Ecto neural progenitor cell (in vitro differentiated cells): ENCODE measurements around the gene FAM222B.

Source experiments
- DNase-seq: peaks from one replicate; pipeline ENCODE4 v3.0.0-alpha.2; 2018; ENCODE audit warnings: low spot score

Gene FAM222B

GRCh38 chr17:28765038-28765437 lies 77.6 kb downstream of the FAM222B start:
- DNase-seq = no peak

DNA sequence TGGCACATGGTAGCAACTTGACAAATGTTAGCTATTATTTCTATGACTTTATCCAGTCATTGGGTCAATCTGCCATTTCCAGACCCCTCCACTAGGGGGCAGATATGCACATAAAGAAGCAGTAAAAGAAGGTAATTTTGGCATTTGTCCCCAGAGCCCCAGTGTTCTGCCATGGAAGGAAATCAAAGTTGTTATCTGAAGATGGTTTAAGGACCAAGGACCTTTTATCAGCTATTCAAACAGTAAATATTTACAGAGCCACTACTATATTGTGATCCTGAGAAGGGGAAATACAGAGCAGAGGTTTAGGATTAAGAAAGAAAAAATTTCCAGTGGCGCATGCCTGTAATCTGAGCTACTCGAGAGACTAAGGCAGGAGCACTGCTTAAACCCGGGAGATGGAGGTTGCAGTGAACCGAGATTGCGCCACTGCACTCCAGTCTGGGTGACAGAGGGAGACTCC lies 78.8 kb downstream of the FAM222B start:
- peak; percentile 75 for DNase-seq

DNA sequence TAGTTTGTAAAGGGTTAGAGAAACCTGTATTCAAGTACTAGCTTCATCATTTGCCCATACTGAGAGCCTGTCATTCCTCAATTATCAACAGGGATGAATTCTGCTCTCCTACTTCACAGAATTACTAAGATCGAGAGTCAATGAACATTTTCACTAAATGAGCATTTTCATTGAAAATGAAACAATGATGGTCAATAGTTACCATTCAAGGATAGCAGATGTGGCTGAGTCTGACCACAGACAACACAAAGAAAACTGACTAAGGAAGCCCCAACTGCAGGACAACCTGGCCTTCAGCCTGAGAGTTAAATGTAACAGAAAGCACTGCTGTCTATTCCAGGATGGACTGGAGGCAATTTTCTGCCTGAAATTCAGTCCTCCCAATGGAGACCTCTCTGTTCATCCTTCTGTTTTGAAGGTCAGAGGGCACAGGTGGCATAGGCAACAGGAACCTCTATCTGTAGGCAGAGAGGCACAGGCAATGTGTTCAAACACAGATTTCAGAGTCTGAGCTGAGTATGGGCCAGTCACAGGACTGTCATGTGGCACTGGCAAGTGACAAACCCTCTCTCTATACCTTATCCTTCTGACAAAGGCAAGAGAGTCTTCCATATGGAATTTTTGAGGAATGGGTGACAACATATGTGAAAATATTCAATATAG lies 79.3 kb downstream of the FAM222B start:
- no peak for DNase-seq

- no peak for DNase-seq
These were observed 81.7 kb downstream of the FAM222B start for GRCh38 chr17:28760601-28761562.

GRCh38 chr17:28759256-28759865 lies 83.2 kb downstream of the FAM222B start:
- DNase-seq = no peak

- no peak for DNase-seq
These were observed 84.0 kb downstream of the FAM222B start for GRCh38 chr17:28758411-28759121.

DNA sequence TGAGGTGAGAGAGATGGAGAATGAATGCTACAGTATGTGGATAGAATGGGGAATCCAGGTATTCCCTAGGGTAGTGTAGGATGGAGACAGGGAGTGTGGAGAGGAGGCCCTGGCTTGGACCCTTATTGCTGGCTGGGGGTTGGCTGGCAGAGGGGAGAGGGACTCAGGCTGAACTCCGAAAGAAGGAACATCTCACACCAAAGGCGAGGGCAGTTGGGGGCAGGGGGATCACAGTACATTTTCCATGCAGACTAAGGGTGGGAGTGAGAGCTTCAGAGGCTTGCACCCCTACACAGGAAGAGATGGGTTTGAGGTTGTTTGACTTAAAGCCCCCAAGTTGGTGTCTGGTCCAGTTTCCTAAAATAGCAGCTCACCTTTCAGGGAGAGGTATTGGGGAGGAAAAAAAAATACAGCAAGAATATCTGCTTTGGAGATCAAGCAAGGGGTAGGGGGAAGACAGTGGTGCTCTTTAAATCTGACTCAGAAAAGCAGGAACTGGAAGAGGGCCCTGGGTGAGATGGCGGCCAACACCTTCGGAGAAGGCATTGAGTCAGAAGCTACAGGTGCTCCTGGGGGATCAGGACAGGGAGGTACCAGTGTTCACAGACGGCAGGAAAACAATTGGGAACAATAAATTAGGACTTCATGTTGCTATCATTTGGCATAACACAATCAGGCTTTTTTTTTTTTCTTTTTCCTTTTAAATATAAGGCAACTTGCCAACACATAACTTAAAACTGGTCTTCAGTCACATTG lies 86.4 kb downstream of the FAM222B start:
- DNase-seq = no peak

DNA sequence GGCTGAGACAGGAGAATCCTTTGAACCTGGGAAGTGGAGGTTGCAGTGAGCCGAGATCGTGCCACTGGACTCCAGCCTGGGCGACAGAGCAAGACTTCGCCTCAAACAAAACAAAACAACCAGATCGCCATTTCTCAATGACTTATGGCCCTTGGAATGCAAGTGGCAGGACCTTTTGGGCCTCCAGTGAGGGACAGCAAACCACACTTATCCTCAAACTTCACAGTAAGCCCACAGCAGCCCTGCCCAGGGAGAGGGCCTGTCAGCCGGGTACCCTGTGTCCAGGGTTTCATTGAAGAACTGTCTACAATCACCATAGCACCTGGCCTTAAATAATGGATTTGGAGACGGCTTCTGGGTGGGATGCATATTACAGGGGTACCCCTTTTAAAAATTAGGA lies 87.1 kb downstream of the FAM222B start:
- DNase-seq = no peak

DNA sequence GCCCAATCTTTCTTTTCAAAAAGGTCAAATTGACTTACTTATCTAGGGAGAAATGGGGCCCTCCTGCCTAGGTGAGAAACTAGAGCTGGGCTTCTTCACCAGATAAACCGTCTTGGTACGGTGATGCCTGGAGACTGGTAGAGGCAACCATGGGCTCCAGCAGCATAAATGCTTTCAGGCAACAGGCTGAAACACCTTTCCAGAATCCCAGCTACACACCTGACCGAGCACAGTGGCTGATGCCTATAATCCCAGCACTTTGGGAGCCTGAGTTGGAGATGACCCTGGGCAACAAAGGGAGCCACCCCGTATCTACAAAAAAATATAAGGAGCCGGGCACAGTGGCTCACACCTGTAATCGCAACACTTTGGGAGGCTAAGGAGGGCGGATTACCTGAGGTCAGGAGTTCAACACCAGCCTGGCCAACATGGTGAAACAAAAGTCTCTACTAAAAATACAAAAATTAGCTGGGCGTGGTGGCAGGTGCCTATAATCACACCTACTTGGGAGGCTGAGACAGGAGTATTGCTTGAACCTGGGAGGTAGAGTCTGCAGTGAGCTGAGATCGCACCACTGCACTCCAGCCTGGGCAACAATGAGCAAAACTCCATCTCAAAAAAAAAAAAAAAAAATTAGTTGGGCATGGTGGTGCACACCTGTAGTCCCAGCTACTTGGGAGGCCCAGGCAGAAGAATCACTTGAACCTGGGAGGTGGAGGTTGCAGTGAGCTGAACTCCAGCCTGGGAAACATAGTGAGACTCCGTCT lies 90.8 kb downstream of the FAM222B start:
- no peak for DNase-seq

GRCh38 chr17:28750178-28751047 lies 92.2 kb downstream of the FAM222B start:
- DNase-seq = peak; percentile 96

- DNase-seq = peak; percentile 58
These were observed 92.9 kb downstream of the FAM222B start for GRCh38 chr17:28749516-28750177.

- DNase-seq = peak; percentile 53
These were observed 93.6 kb downstream of the FAM222B start for GRCh38 chr17:28748852-28749515.

GRCh38 chr17:28747801-28748750 lies 94.5 kb downstream of the FAM222B start:
- DNase-seq = peak; percentile 52

DNA sequence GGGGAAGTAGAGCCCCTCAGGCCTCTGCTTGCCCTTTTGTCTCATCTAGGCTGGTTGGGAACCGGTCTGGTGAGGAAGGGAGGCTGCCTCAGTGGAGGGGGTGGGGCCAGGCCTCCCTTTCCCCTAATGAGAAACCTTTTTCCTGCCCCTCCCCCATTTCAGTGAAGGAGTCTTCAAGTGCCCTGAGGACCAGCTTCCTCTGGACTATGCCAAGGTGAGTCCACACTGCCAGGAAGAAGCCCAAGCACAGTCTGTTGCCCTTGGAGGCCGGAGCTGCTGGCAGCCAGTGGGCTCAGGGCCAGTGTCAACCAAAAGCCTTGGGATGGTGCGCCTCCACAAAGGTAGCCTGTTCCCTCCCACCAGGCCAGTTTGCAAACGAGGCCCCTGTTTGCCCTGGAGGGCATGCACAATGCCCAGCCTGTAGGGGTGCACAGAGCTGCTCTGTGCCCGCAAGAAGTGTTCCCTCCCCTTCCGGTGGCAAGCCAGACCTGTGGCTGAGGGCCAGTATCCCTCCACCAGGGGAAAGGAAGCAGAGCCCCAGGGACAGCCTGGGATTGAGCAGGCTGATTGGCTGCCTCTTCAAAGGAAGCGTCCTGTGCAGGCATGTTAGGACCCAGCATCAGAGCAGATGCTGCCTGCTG lies 95.4 kb downstream of the FAM222B start:
- DNase-seq = peak; percentile 74

DNA sequence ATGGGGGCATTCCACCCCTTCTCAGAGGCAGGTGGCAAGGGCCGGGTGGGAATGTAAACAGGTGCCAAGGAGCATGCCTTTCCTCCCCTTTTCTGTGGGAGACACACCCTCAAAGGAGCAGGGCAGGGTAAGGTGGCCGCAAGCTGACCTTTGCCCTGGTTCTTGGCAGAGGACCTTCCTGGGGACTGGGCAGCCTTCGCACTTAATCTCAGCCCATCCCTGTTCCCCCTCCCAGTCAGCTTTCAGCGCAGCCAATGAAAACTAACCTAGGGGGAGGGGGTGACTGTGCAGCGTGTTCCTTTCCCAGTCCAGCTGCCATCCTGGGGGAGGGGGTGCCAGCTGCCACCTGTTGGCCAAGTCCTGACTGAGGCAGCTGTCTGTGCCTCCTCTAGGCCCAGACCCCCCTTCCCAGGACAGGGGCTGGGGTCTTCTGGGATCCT lies 96.0 kb downstream of the FAM222B start:
- DNase-seq = no peak

DNA sequence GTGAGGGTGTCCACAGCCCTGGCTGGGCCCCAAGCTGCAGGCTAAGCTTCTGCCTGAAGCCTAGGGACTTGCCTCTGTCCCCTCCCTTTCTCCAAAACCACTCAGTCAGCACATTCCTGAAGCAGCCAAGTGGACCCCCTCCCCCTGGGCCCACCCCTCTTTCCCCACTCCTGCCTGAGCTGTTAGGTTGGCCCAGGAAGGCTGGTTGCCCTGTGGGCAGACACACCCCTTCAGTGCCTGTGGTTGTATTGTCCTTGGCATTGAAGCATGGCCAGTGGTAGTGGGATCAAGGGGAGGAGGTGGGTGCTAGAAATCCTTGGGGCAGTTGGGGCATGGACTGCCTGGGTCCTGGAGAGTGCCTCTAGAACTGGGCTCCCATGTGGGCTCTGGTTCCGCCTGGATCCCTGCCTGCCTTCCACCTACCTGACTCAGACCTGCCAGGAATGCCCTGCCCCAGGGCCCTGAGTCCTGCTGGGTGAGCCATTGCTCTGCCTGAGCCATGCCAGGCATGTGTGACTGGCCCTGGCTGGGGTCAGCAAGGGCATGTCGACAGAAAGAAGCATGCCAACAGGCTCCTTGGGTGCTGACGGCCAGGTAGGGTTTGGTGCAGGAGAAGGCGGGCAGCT lies 96.7 kb downstream of the FAM222B start:
- no peak for DNase-seq
